Nephron progenitor cell (in vitro differentiated cells): ENCODE measurements around the gene PCDH19.

Experiments
- DNase-seq: peaks from one replicate; pipeline ENCODE4 v3.0.0; 2021
- H3K27ac Mint-ChIP-seq: 2 replicates; pipeline ENCODE4 v1.8.0; 2021; ENCODE audit warnings: mild to moderate bottlenecking, moderate library complexity, mixed read lengths
- H3K27me3 Mint-ChIP-seq: 2 replicates; pipeline ENCODE4 v1.8.0; 2021; ENCODE audit warnings: mild to moderate bottlenecking, low read depth, mixed read lengths; ENCODE audit not compliant: poor library complexity
- H3K36me3 Mint-ChIP-seq: 2 replicates; pipeline ENCODE4 v1.8.0; 2021; ENCODE audit warnings: low read depth, mixed read lengths
- H3K4me1 Mint-ChIP-seq: 2 replicates; pipeline ENCODE4 v1.8.0; 2021; ENCODE audit warnings: mixed read lengths
- H3K4me3 Mint-ChIP-seq: 2 replicates; pipeline ENCODE4 v1.8.0; 2021; ENCODE audit warnings: mild to moderate bottlenecking, moderate library complexity, mixed read lengths
- H3K9me3 Mint-ChIP-seq: 2 replicates; pipeline ENCODE4 v1.8.0; 2021; ENCODE audit warnings: mild to moderate bottlenecking, moderate library complexity, mixed read lengths
- TF ChIP-seq, protein P1 (sequence below): fragments of 200-600 bp; sonication (generic); IDR thresholded peaks from 2 replicates; pipeline ENCODE4 v1.5.0; 2021; ENCODE audit warnings: antibody characterized with exemption

Gene PCDH19

DNA sequence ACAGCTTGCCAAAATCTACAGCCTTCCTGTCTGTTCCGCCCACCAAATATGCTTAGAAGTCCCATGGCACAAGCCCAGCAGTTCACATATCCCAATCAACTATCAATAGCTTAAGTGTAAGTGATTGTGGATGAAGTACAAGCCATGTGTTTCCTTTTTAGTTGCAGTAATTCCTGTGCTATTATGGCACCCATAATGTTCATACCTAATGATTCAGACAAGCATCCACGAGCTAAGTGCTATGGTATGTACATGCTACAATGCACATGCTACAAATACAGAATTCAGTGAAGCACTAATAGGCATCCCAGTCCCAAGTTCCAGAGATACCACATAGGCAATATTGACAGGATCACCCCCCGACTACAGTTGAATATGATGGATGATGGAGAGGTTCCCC, 94.5 kb downstream of the PCDH19 start:
- TF ChIP-seq, protein P1, sequence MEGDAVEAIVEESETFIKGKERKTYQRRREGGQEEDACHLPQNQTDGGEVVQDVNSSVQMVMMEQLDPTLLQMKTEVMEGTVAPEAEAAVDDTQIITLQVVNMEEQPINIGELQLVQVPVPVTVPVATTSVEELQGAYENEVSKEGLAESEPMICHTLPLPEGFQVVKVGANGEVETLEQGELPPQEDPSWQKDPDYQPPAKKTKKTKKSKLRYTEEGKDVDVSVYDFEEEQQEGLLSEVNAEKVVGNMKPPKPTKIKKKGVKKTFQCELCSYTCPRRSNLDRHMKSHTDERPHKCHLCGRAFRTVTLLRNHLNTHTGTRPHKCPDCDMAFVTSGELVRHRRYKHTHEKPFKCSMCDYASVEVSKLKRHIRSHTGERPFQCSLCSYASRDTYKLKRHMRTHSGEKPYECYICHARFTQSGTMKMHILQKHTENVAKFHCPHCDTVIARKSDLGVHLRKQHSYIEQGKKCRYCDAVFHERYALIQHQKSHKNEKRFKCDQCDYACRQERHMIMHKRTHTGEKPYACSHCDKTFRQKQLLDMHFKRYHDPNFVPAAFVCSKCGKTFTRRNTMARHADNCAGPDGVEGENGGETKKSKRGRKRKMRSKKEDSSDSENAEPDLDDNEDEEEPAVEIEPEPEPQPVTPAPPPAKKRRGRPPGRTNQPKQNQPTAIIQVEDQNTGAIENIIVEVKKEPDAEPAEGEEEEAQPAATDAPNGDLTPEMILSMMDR: no peak
- DNase-seq: no peak
- Mint-ChIP-seq H3K9me3 (no peaks in the 10 kb centered on the region), H3K4me1 (peaks cover 44% of the 10 kb centered on the region), H3K27me3 (no peaks in the 10 kb centered on the region), H3K4me3 (no peak overlapping the region), H3K27ac (no peak overlapping the region), H3K36me3 (peaks cover 59% of the 10 kb centered on the region)

- Mint-ChIP-seq H3K27ac (peak overlapping the region; percentile 67), H3K4me1 (peaks cover 17% of the 10 kb centered on the region), H3K4me3 (no peak overlapping the region), H3K27me3 (no peaks in the 10 kb centered on the region), H3K36me3 (peaks cover 67% of the 10 kb centered on the region), H3K9me3 (peaks cover 7% of the 10 kb centered on the region)
- TF ChIP-seq, protein P1: no peak
- DNase-seq: no peak
Observed at GRCh38 chrX:100299559-100299958, 110.5 kb downstream of the PCDH19 start.

- peaks cover 26% of the 10 kb centered on the region for H3K4me1 Mint-ChIP-seq
- peaks cover 3% of the 10 kb centered on the region for H3K27me3 Mint-ChIP-seq
- TF ChIP-seq, protein P1: no peak
- H3K4me3 Mint-ChIP-seq: no peak overlapping the region
- no peak for DNase-seq
- H3K27ac Mint-ChIP-seq: no peak overlapping the region
- H3K9me3 Mint-ChIP-seq: no peaks in the 10 kb centered on the region
- peaks cover 60% of the 10 kb centered on the region for H3K36me3 Mint-ChIP-seq
Observed at GRCh38 chrX:100297728-100298127, 112.3 kb downstream of the PCDH19 start.

DNA sequence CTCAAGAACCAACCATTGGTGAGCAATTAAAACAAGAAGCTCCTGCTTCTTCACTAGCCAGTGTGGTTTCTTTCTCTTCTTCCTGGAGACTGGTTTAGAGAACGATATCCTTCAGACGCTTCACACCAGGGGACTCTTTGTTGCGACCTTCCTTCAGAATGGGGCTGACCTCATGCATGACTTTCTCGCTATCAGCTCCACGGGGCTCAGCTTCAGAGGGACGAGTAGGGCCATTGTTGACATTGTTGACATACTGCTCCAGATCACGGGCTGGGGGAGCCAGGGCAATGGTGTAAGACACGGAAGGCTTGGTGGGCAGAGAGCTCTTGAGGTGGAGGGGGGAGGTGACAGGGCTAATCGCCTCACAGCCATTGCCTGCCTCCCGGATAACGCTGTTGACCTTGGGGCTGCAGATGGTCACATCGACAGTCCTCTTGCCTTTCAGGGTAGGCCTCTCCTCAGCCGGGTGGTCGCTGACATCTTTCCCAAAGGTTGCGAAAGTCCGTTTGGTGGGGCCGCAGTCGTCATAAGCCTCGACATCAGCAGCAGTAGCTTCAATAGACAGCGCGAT, 113.8 kb downstream of the PCDH19 start:
- H3K4me1 Mint-ChIP-seq: peaks cover 40% of the 10 kb centered on the region
- H3K4me3 Mint-ChIP-seq: no peak overlapping the region
- peaks cover 3% of the 10 kb centered on the region for H3K27me3 Mint-ChIP-seq
- peaks cover 57% of the 10 kb centered on the region for H3K36me3 Mint-ChIP-seq
- TF ChIP-seq, protein P1: no peak
- peak overlapping the region; percentile 95 for H3K27ac Mint-ChIP-seq
- no peaks in the 10 kb centered on the region for H3K9me3 Mint-ChIP-seq
- no peak for DNase-seq

DNA sequence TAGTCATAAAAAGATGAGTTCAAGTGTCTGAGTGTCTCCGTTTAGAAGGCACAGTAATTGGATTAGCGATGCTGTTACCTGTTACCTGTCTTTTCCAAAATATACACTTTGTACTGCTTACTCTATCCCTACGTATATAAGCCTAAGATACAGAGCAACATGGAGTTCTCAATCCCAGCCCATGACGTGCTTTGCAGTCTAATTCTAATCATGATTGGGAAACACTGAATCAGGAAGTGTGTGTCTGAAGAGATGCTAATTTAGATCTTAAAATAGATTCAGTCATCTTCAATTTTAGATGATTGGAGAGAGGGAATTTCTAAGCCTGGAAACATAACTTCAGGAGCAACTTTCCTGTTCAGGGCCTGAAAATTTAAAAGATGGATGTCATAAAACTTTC, 115.1 kb downstream of the PCDH19 start:
- no peak overlapping the region for H3K27ac Mint-ChIP-seq
- H3K27me3 Mint-ChIP-seq: peaks cover 3% of the 10 kb centered on the region
- TF ChIP-seq, protein P1: no peak
- peaks cover 53% of the 10 kb centered on the region for H3K4me1 Mint-ChIP-seq
- DNase-seq: no peak
- no peak overlapping the region for H3K4me3 Mint-ChIP-seq
- H3K36me3 Mint-ChIP-seq: peaks cover 56% of the 10 kb centered on the region
- no peaks in the 10 kb centered on the region for H3K9me3 Mint-ChIP-seq

DNA sequence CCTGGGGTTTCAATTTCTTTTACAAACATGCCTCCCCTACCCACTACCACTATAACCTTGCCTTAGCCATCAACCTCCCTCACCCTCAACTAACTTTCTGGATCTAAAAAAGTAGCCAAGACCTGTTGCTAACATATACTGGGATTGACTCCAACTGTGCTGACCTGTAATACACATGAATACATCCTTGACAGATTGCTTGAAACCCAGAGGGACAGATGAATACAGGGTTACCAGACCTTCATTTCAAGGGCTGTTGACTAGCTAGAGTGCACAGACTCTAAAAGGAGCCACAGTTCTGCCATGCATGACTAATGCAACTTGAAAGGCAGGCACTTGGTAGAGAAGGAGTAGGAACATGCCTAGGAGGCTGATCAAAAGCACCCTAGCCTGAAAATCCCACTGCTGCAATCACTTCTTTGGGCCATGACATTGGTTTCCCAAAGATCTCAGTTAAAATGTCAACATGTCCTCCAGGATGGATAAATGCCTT, 121.0 kb downstream of the PCDH19 start:
- peaks cover 16% of the 10 kb centered on the region for H3K36me3 Mint-ChIP-seq
- peaks cover 65% of the 10 kb centered on the region for H3K4me1 Mint-ChIP-seq
- DNase-seq: peak; percentile 21
- H3K4me3 Mint-ChIP-seq: peak overlapping the region; percentile 14
- H3K27me3 Mint-ChIP-seq: peaks cover 6% of the 10 kb centered on the region
- H3K9me3 Mint-ChIP-seq: no peaks in the 10 kb centered on the region
- TF ChIP-seq, protein P1: no peak
- peak overlapping the region; percentile 41 for H3K27ac Mint-ChIP-seq
